Gastrocnemius medialis (tissue), 4 donors: ENCODE measurements around the gene TNFSF18.

ENCODE experiments used
- CTCF ChIP-seq, 5 experiments: fragments of 450-650 bp in 3 of 5; fragments of 200-600 bp in 2 of 5; sonication (generic) in 2 of 5; IDR thresholded peaks in 4 of 5; conservative IDR thresholded peaks in 1 of 5; 1 replicate in 4 of 5; 2 replicates in 1 of 5; pipeline ENCODE4 v1.5.1; 2016 to 2019; ENCODE audit warnings: antibody characterized with exemption in 5 of 5, mild to moderate bottlenecking in 3 of 5, moderate library complexity in 3 of 5
- POLR2A ChIP-seq, 2 donors: fragments of 450-650 bp; IDR thresholded peaks; one replicate each; pipeline ENCODE4 v1.6.1; 2017; ENCODE audit warnings: antibody characterized with exemption in 2 of 2, mild to moderate bottlenecking in 2 of 2, moderate library complexity in 2 of 2

GRCh38 chr1:173095632-173096031, 44.9 kb upstream of the TNFSF18 start:
- no peak for TF ChIP-seq CTCF (IDR thresholded peaks at IDR 0.05 in 4 of 5, conservative IDR thresholded peaks at IDR 0.05 in 1 of 5)
- no peak for TF ChIP-seq POLR2A (IDR thresholded peaks at IDR 0.05)
